Activated naive CD8-positive, alpha-beta T cell treated with anti-CD3 and anti-CD28 coated beads for 36 hours (primary cell): ENCODE results near the gene PCDHB7. TPM values are rescaled to one million over a fixed set of nuclear protein-coding genes. Genes with fewer than 3 reads are reported as not detected.

Experiments
- total RNA-seq, 2 experiments: library from RNA; stranded (reverse); gene quantifications; one replicate each; pipeline ENCODE4 v1.2.3, GENCODE V29; 2021

PCDHB7 gene
- total RNA-seq, 2 experiments from 2014 or later = not detected

Other genes starting within 250 kb of the PCDHB7 start
- gene PCDHAC1, start 246.3 kb upstream of the PCDHB7 start, total RNA-seq = not detected
- not detected for gene PCDHAC2, start 206.2 kb upstream of the PCDHB7 start, total RNA-seq
- gene PCDHB1, start 121.3 kb upstream of the PCDHB7 start, total RNA-seq = not detected
- not detected for gene PCDHB2, start 78.0 kb upstream of the PCDHB7 start, total RNA-seq
- gene PCDHB3, start 72.2 kb upstream of the PCDHB7 start, total RNA-seq = not detected
- not detected for gene PCDHB4, start 50.8 kb upstream of the PCDHB7 start, total RNA-seq
- not detected for gene PCDHB5, start 37.4 kb upstream of the PCDHB7 start, total RNA-seq
- not detected for gene PCDHB6, start 22.6 kb upstream of the PCDHB7 start, total RNA-seq
- gene PCDHB8, start 5.1 kb downstream of the PCDHB7 start, total RNA-seq = not detected
- gene PCDHB16, start 9.7 kb downstream of the PCDHB7 start, total RNA-seq = not detected
- not detected for gene PCDHB9, start 14.5 kb downstream of the PCDHB7 start, total RNA-seq
- gene PCDHB10, start 19.7 kb downstream of the PCDHB7 start, total RNA-seq = not detected
- not detected for gene PCDHB11, start 27.0 kb downstream of the PCDHB7 start, total RNA-seq
- gene PCDHB12, start 36.1 kb downstream of the PCDHB7 start, total RNA-seq = not detected
- not detected for gene PCDHB13, start 41.3 kb downstream of the PCDHB7 start, total RNA-seq
- gene PCDHB14, start 50.7 kb downstream of the PCDHB7 start, total RNA-seq = not detected
- gene PCDHB15, start 72.8 kb downstream of the PCDHB7 start, total RNA-seq = not detected
- under 1 TPM in 1 of 2 experiments, not detected in 1; 0.21 TPM for gene SLC25A2, start 131.4 kb downstream of the PCDHB7 start, total RNA-seq
- gene TAF7, start 148.1 kb downstream of the PCDHB7 start, total RNA-seq = 10 to 100 TPM; 60.4 to 60.5 TPM
- not detected for gene PCDHGA1, start 157.9 kb downstream of the PCDHB7 start, total RNA-seq
- not detected for gene PCDHGA2, start 166.1 kb downstream of the PCDHB7 start, total RNA-seq
- not detected for gene PCDHGA3, start 171.2 kb downstream of the PCDHB7 start, total RNA-seq
- gene PCDHGB1, start 177.5 kb downstream of the PCDHB7 start, total RNA-seq = not detected
- gene PCDHGA4, start 182.4 kb downstream of the PCDHB7 start, total RNA-seq = under 1 TPM in 1 of 2 experiments, not detected in 1; 0.12 TPM
- under 1 TPM in 1 of 2 experiments, not detected in 1; 0.10 TPM for gene PCDHGB2, start 187.3 kb downstream of the PCDHB7 start, total RNA-seq
- gene PCDHGA5, start 191.5 kb downstream of the PCDHB7 start, total RNA-seq = under 1 TPM in 1 of 2 experiments, not detected in 1; 0.06 TPM
- not detected for gene PCDHGB3, start 197.6 kb downstream of the PCDHB7 start, total RNA-seq
- gene PCDHGA6, start 201.2 kb downstream of the PCDHB7 start, total RNA-seq = under 1 TPM; 0.08 TPM
- gene PCDHGA7, start 210.1 kb downstream of the PCDHB7 start, total RNA-seq = not detected
- gene PCDHGB4, start 215.1 kb downstream of the PCDHB7 start, total RNA-seq = not detected
- not detected for gene PCDHGA8, start 220.0 kb downstream of the PCDHB7 start, total RNA-seq
- under 1 TPM; 0.16 to 0.26 TPM for gene PCDHGB5, start 225.3 kb downstream of the PCDHB7 start, total RNA-seq
- not detected for gene PCDHGA9, start 230.1 kb downstream of the PCDHB7 start, total RNA-seq
- gene PCDHGB6, start 235.4 kb downstream of the PCDHB7 start, total RNA-seq = not detected
- under 1 TPM in 1 of 2 experiments, not detected in 1; 0.06 TPM for gene PCDHGA10, start 240.3 kb downstream of the PCDHB7 start, total RNA-seq
- not detected for gene PCDHGB7, start 245.0 kb downstream of the PCDHB7 start, total RNA-seq
- gene PCDHGA11, start 248.4 kb downstream of the PCDHB7 start, total RNA-seq = under 1 TPM in 1 of 2 experiments, not detected in 1; 0.06 TPM